Mesenteric fat pad (tissue), 1 donor: ENCODE data around the gene MPI. TPM values are rescaled to one million over a fixed set of nuclear protein-coding genes. Genes with fewer than 3 reads are reported as not detected.
"Not testable (repeated sequence)": the region's sequence is repeated elsewhere in the genome, so short reads cannot be mapped to it uniquely, and the experiment has no call there.

Experiments
- DNase-seq: peaks from one replicate; pipeline ENCODE4 v3.0.0-alpha.2; 2020; ENCODE audit warnings: low spot score
- microRNA-seq: library from miRNA; unstranded; fragments of <30 nt; microRNA quantifications from one replicate; pipeline ENCODE4 v1.2.0, GENCODE V29; 2020; ENCODE audit warnings: borderline number of aligned reads
- total RNA-seq: library from RNA; stranded (reverse); fragmentation: NEBNext Ultra II Directional; extraction: Animal tissue kit (Norgen Biotek cat#: 25700); gene quantifications from one replicate; pipeline ENCODE4 v1.2.1, GENCODE V29; 2021
- donor health status: DM: yes; HTN: yes; CAD: no.

MPI gene
- total RNA-seq, 1 donor from 2014 or later = 32.2 TPM

GRCh38 chr15:74928771-74929198 is 38.9 kb downstream of the MPI start:
- no peak for DNase-seq

GRCh38 chr15:74933573-74933972 is 43.7 kb downstream of the MPI start:
- DNase-seq = no peak

GRCh38 chr15:74935193-74935592 is 45.4 kb downstream of the MPI start:
- not testable (repeated sequence) for DNase-seq

- DNase-seq = no peak
These were observed 47.4 kb downstream of the MPI start for GRCh38 chr15:74937272-74937589.

GRCh38 chr15:74937590-74938371 is 47.9 kb downstream of the MPI start, which contains the start of gene COX5A:
Gene COX5A (minus strand): TSS chr15:74938073. CDS start chr15:74938014, 59 bp downstream.
- DNase-seq = peak; percentile 96

GRCh38 chr15:74950078-74950908 is 60.5 kb downstream of the MPI start:
- DNase-seq = no peak

GRCh38 chr15:74951006-74951405 is 61.2 kb downstream of the MPI start:
- DNase-seq = no peak

Small RNA genes within 50 kb of the gene (microRNA-seq; reads per million reads assigned to microRNA genes)
- gene MIR6882 = not detected

Other genes starting within 250 kb of the MPI start
- gene EDC3, start 194.0 kb upstream of the MPI start, total RNA-seq = 27.2 TPM
- gene CYP1A1, start 164.5 kb upstream of the MPI start, total RNA-seq = 65.0 TPM
- gene CYP1A2, start 141.2 kb upstream of the MPI start, total RNA-seq = not detected
- gene CSK, start 108.0 kb upstream of the MPI start, total RNA-seq = 46.9 TPM
- gene LMAN1L, start 77.2 kb upstream of the MPI start, total RNA-seq = not detected
- gene CPLX3, start 63.4 kb upstream of the MPI start, total RNA-seq = not detected
- gene ULK3, start 46.9 kb upstream of the MPI start, total RNA-seq = 31.5 TPM
- 108 TPM for gene SCAMP2, start 16.7 kb upstream of the MPI start, total RNA-seq
- 91.4 TPM for gene FAM219B, start 16.8 kb downstream of the MPI start, total RNA-seq
- 175 TPM for gene COX5A, start 48.0 kb downstream of the MPI start, total RNA-seq
- gene RPP25, start 66.7 kb downstream of the MPI start, total RNA-seq = 10.7 TPM
- gene SCAMP5, start 105.5 kb downstream of the MPI start, total RNA-seq = 1.7 TPM
- gene PPCDC, start 133.5 kb downstream of the MPI start, total RNA-seq = 11.5 TPM